Vagina (tissue), 2 donors: ENCODE measurements around the gene SRD5A1.

Experiments
- POLR2A ChIP-seq, 2 donors: fragments of 450-650 bp; IDR thresholded peaks; one replicate each; pipeline ENCODE4 v1.6.1; 2017; ENCODE audit warnings: antibody characterized with exemption in 2 of 2, mild to moderate bottlenecking in 2 of 2, moderate library complexity in 2 of 2
- POLR2AphosphoS5 ChIP-seq, 2 donors: sonication (generic); formaldehyde crosslinking; IDR thresholded peaks; one replicate each; pipeline ENCODE4 v1.9.0; 2017; ENCODE audit warnings: antibody characterized with exemption in 2 of 2, mild to moderate bottlenecking in 2 of 2, low read depth in 1 of 2; ENCODE audit not compliant: insufficient read depth in 1 of 2
- TF ChIP-seq, protein P1 (sequence below), 3 experiments: fragments of 450-650 bp in 2 of 3; fragments of 200-600 bp in 1 of 3; sonication (generic) in 1 of 3; IDR thresholded peaks; one replicate each; pipeline ENCODE4 v1.5.1; 2017 to 2019; ENCODE audit warnings: antibody characterized with exemption in 3 of 3, mild to moderate bottlenecking in 2 of 3, moderate library complexity in 2 of 3

- TF ChIP-seq, protein P1, sequence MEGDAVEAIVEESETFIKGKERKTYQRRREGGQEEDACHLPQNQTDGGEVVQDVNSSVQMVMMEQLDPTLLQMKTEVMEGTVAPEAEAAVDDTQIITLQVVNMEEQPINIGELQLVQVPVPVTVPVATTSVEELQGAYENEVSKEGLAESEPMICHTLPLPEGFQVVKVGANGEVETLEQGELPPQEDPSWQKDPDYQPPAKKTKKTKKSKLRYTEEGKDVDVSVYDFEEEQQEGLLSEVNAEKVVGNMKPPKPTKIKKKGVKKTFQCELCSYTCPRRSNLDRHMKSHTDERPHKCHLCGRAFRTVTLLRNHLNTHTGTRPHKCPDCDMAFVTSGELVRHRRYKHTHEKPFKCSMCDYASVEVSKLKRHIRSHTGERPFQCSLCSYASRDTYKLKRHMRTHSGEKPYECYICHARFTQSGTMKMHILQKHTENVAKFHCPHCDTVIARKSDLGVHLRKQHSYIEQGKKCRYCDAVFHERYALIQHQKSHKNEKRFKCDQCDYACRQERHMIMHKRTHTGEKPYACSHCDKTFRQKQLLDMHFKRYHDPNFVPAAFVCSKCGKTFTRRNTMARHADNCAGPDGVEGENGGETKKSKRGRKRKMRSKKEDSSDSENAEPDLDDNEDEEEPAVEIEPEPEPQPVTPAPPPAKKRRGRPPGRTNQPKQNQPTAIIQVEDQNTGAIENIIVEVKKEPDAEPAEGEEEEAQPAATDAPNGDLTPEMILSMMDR (IDR thresholded peaks at IDR 0.05) = no peak
- no peak for TF ChIP-seq POLR2A (IDR thresholded peaks at IDR 0.05)
- TF ChIP-seq POLR2AphosphoS5 (IDR thresholded peaks at IDR 0.05; ENCODE audit: insufficient read depth in 1 of 2, low read depth in 1 of 2) = peak; percentile 67 to 78
Measured at GRCh38 chr5:6704361-6704851, 71.2 kb downstream of the SRD5A1 start.
